Measurements from ENCODE around the gene STK32B. TPM values are rescaled to one million over a fixed set of nuclear protein-coding genes. Genes with fewer than 3 reads are reported as not detected.

Gene STK32B
- total and polyA plus RNA-seq, 12 donors, result 0.12 to 0.68 (median 0.34) TPM

DNA sequence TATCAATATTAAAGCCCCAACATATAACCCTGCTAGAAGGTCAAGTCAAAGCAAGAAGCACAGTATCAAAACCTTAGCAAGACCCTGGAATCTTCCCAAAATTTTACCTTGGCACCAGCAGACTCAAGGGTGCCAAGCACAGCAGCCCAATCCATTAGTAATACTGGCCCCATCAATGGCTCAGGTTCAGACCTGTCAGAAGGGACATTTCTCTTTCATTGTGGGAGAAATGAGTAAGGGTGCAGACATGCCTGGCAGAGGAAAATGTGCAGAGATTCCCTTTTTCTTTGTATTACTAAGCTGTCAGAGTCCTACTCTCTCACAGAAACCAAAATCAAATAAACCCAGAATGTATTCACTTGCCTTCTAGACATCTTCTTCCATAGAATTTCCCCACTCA, 453.2 kb downstream of the STK32B start:
- DNase-seq (no peak), ATAC-seq (no peak)
- TF ChIP-seq, protein P1, sequence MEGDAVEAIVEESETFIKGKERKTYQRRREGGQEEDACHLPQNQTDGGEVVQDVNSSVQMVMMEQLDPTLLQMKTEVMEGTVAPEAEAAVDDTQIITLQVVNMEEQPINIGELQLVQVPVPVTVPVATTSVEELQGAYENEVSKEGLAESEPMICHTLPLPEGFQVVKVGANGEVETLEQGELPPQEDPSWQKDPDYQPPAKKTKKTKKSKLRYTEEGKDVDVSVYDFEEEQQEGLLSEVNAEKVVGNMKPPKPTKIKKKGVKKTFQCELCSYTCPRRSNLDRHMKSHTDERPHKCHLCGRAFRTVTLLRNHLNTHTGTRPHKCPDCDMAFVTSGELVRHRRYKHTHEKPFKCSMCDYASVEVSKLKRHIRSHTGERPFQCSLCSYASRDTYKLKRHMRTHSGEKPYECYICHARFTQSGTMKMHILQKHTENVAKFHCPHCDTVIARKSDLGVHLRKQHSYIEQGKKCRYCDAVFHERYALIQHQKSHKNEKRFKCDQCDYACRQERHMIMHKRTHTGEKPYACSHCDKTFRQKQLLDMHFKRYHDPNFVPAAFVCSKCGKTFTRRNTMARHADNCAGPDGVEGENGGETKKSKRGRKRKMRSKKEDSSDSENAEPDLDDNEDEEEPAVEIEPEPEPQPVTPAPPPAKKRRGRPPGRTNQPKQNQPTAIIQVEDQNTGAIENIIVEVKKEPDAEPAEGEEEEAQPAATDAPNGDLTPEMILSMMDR (IDR thresholded peaks at IDR 0.05), result no peak
- intact Hi-C loops (cut with DNase I), result loop anchor here in 1 of 10 donors (2.0 kb wide), 1 partner anchor 34 kb away; no protein-coding TSS in a partner anchor
- Histone ChIP-seq H3K4me1 (no peaks in the 10 kb centered on the region), H3K27me3 (no peaks in the 10 kb centered on the region), H3K4me3 (no peak overlapping the region), H3K36me3 (no peaks in the 10 kb centered on the region), H3K27ac (no peak overlapping the region), H3K9me3 (peaks cover 0 to under 1% (median 0%) of the 10 kb centered on the region in 11 donors)

- 40 to 53% methylated on average over 2 of the region's 2 CpGs for WGBS, 2 donors
- Histone ChIP-seq H3K36me3 (no peaks in the 10 kb centered on the region), H3K27ac (no peak overlapping the region), H3K9me3 (peaks cover 0 to 6% (median 0%) of the 10 kb centered on the region in 11 donors), H3K27me3 (no peaks in the 10 kb centered on the region), H3K4me1 (no peaks in the 10 kb centered on the region), H3K4me3 (no peak overlapping the region)
- ATAC-seq (no peak), DNase-seq (no peak)
- TF ChIP-seq, protein P1 (IDR thresholded peaks at IDR 0.05), result no peak
- intact Hi-C loops (cut with DNase I), result no loop called here
Observed at GRCh38 chr4:5510504-5510903, 459.2 kb downstream of the STK32B start.

DNA sequence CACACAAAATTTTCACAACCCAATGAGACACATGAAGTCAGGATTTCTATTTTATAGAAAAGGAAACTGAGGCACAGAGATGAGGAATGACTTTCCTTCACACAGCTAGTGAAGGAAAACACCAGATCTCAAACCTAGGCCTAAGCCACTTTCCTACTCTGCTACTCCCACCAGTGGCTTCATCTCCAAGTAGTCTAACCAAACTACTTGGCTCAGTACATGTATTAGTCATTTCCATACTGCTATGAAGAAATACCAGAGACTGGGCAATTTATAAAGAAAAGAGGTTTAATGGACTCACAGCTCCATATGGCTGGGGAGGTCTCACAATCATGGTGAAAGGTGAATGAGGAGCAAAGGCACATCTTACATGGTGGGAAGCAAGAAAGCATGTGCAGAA, 460.5 kb downstream of the STK32B start:
- Histone ChIP-seq H3K4me3 (no peak overlapping the region), H3K27ac (no peak overlapping the region), H3K9me3 (peaks cover 0 to 6% (median 0%) of the 10 kb centered on the region in 11 donors), H3K36me3 (no peaks in the 10 kb centered on the region), H3K27me3 (no peaks in the 10 kb centered on the region), H3K4me1 (no peaks in the 10 kb centered on the region)
- TF ChIP-seq, protein P1 (IDR thresholded peaks at IDR 0.05), result no peak
- DNase-seq (no peak), ATAC-seq (no peak)
- intact Hi-C loops (cut with DNase I), result no loop called here

GRCh38 chr4:5515646-5516045, 464.4 kb downstream of the STK32B start:
- H3K36me3 ChIP-seq, result no peaks in the 10 kb centered on the region
- DNase-seq, result no peak
- H3K9me3 ChIP-seq, result peaks cover 0 to 4% (median 0%) of the 10 kb centered on the region in 11 donors
- H3K4me1 ChIP-seq, result no peaks in the 10 kb centered on the region
- H3K4me3 ChIP-seq, result no peak overlapping the region
- ATAC-seq, result no peak
- TF ChIP-seq, protein P1 (IDR thresholded peaks at IDR 0.05), result no peak
- intact Hi-C loops (cut with DNase I), result no loop called here
- no peak overlapping the region for H3K27ac ChIP-seq
- no peaks in the 10 kb centered on the region for H3K27me3 ChIP-seq

All from heart right ventricle (tissue), 16 donors.